ENCODE results near the gene IFTAP. TPM values are rescaled to one million over a fixed set of nuclear protein-coding genes. Genes with fewer than 3 reads are reported as not detected.

IFTAP gene
- total RNA-seq, 1 experiment from 2014 or later, result 25.3 TPM

- no TSS peak for BruUV-seq (replicated peaks)
- intact Hi-C loops (cut with micrococcal nuclease; ENCODE audit: unreplicated experiment), result no loop called here
- no peaks in the 10 kb centered on the region for H3K9me3 ChIP-seq (ENCODE audit: low read depth, low read length, poor library complexity, severe bottlenecking)
- H3K4me3 ChIP-seq (ENCODE audit: low read depth, low read length, poor library complexity, severe bottlenecking), result no peak overlapping the region
- peaks cover 74% of the 10 kb centered on the region for H3K27me3 ChIP-seq (replicated peaks; ENCODE audit: insufficient read depth, low read depth, low read length, poor library complexity)
- CTCF ChIA-PET, result no interaction called here
- POLR2A ChIA-PET (ENCODE audit: low non-redundant PET), result no interaction called here
- no peak for DNase-seq (ENCODE audit: low spot score)
- no peak overlapping the region for H3K27ac ChIP-seq (ENCODE audit: low read depth, low read length, poor library complexity, severe bottlenecking)
- peaks cover 7% of the 10 kb centered on the region for H3K4me1 ChIP-seq (ENCODE audit: insufficient read depth, low read length, poor library complexity, severe bottlenecking)
- H3K36me3 ChIP-seq (ENCODE audit: insufficient read depth, low read length, poor library complexity, severe bottlenecking), result no peaks in the 10 kb centered on the region
- TF ChIP-seq CTCF (conservative IDR thresholded peaks at IDR 0.05; ENCODE audit: low read depth, low read length) (no peak), EZH2 (IDR thresholded peaks at IDR 0.05; ENCODE audit: borderline replicate concordance, low read depth, low read length, poor library complexity, severe bottlenecking) (no peak)
These were observed 3.8 kb upstream of the IFTAP start for GRCh38 chr11:36590513-36590912.

DNA sequence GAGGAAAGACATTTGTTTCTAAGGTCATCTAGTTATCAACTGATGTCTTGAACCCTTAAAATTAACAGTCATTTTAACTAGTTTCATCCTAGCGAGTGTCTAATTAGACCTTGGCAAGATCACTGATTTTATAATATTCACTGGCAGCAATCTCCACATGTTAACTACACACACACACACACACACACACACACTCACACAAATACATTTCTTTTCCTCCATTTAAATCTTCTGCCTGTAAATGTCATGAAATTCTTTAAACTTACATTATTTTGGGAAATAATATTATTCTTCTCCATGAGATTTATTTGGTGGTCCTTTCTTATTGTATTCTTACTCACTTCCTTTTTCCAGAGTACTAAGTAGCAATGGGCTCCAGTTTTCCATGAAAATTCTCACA lies 2.9 kb upstream of the IFTAP start:
- Histone ChIP-seq H3K27ac (ENCODE audit: low read depth, low read length, poor library complexity, severe bottlenecking) (no peak overlapping the region), H3K9me3 (ENCODE audit: low read depth, low read length, poor library complexity, severe bottlenecking) (no peaks in the 10 kb centered on the region), H3K27me3 (replicated peaks; ENCODE audit: insufficient read depth, low read depth, low read length, poor library complexity) (peaks cover 67% of the 10 kb centered on the region), H3K4me3 (ENCODE audit: low read depth, low read length, poor library complexity, severe bottlenecking) (no peak overlapping the region), H3K36me3 (ENCODE audit: insufficient read depth, low read length, poor library complexity, severe bottlenecking) (no peaks in the 10 kb centered on the region), H3K4me1 (ENCODE audit: insufficient read depth, low read length, poor library complexity, severe bottlenecking) (peaks cover 7% of the 10 kb centered on the region)
- BruUV-seq (replicated peaks), result no TSS peak
- intact Hi-C loops (cut with micrococcal nuclease; ENCODE audit: unreplicated experiment), result no loop called here
- ChIA-PET POLR2A (ENCODE audit: low non-redundant PET) (no interaction called here), CTCF (no interaction called here)
- DNase-seq (ENCODE audit: low spot score), result no peak
- TF ChIP-seq CTCF (conservative IDR thresholded peaks at IDR 0.05; ENCODE audit: low read depth, low read length) (no peak), EZH2 (IDR thresholded peaks at IDR 0.05; ENCODE audit: borderline replicate concordance, low read depth, low read length, poor library complexity, severe bottlenecking) (no peak)

- Histone ChIP-seq H3K9me3 (ENCODE audit: low read depth, low read length, poor library complexity, severe bottlenecking) (no peaks in the 10 kb centered on the region), H3K4me1 (ENCODE audit: insufficient read depth, low read length, poor library complexity, severe bottlenecking) (peaks cover 7% of the 10 kb centered on the region), H3K27ac (ENCODE audit: low read depth, low read length, poor library complexity, severe bottlenecking) (no peak overlapping the region), H3K36me3 (ENCODE audit: insufficient read depth, low read length, poor library complexity, severe bottlenecking) (no peaks in the 10 kb centered on the region), H3K4me3 (ENCODE audit: low read depth, low read length, poor library complexity, severe bottlenecking) (no peak overlapping the region), H3K27me3 (replicated peaks; ENCODE audit: insufficient read depth, low read depth, low read length, poor library complexity) (peaks cover 13% of the 10 kb centered on the region)
- no TSS peak for BruUV-seq (replicated peaks)
- intact Hi-C loops (cut with micrococcal nuclease; ENCODE audit: unreplicated experiment), result no loop called here
- no peak for DNase-seq (ENCODE audit: low spot score)
- ChIA-PET POLR2A (ENCODE audit: low non-redundant PET) (no interaction called here), CTCF (no interaction called here)
- TF ChIP-seq EZH2 (IDR thresholded peaks at IDR 0.05; ENCODE audit: borderline replicate concordance, low read depth, low read length, poor library complexity, severe bottlenecking) (no peak), CTCF (conservative IDR thresholded peaks at IDR 0.05; ENCODE audit: low read depth, low read length) (no peak)
These were observed 2.6 kb downstream of the IFTAP start for GRCh38 chr11:36596880-36597279.
